ENCODE data around the gene CCND1. TPM values are rescaled to one million over a fixed set of nuclear protein-coding genes. Genes with fewer than 3 reads are reported as not detected.

CCND1 gene
- total RNA-seq, 4 donors from 2014 or later, result 108 to 259 (median 168) TPM

GRCh38 chr11:69614085-69614484 is 26.9 kb upstream of the CCND1 start:
- Histone ChIP-seq H3K27me3 (no peaks in the 10 kb centered on the region), H3K9me3 (peaks cover 0 to 18% (median 0%) of the 10 kb centered on the region in 4 donors), H3K4me3 (no peak overlapping the region), H3K27ac (no peak overlapping the region), H3K36me3 (no peaks in the 10 kb centered on the region), H3K4me1 (no peaks in the 10 kb centered on the region)
- WGBS, 2 donors, result 81 to 84% methylated on average over 8 of the region's 8 CpGs
- DNase-seq (ENCODE audit: low spot score in 2 of 2), result no peak
- TF ChIP-seq EP300 (IDR thresholded peaks at IDR 0.05) (no peak), CTCF (IDR thresholded peaks at IDR 0.05) (no peak)

GRCh38 chr11:69615545-69616278 is 25.2 kb upstream of the CCND1 start:
- no peaks in the 10 kb centered on the region for H3K36me3 ChIP-seq
- H3K4me3 ChIP-seq, result no peak overlapping the region
- TF ChIP-seq EP300 (IDR thresholded peaks at IDR 0.05), result no peak
- TF ChIP-seq CTCF (IDR thresholded peaks at IDR 0.05), result no peak
- TF ChIP-seq POLR2A (IDR thresholded peaks at IDR 0.05), result no peak
- H3K27me3 ChIP-seq, result no peaks in the 10 kb centered on the region
- whole genome bisulfite sequencing, 2 donors, result 89 to 90% methylated on average over 8 to 14 of the region's 16 CpGs
- peaks cover 0 to 2% (median 0%) of the 10 kb centered on the region in 4 donors for H3K9me3 ChIP-seq
- H3K4me1 ChIP-seq, result no peaks in the 10 kb centered on the region
- no peak for DNase-seq (ENCODE audit: low spot score in 2 of 2)
- no peak overlapping the region for H3K27ac ChIP-seq

GRCh38 chr11:69617220-69617619 is 23.7 kb upstream of the CCND1 start:
- Histone ChIP-seq H3K4me1 (no peaks in the 10 kb centered on the region), H3K4me3 (no peak overlapping the region), H3K27ac (no peak overlapping the region), H3K27me3 (no peaks in the 10 kb centered on the region), H3K36me3 (no peaks in the 10 kb centered on the region), H3K9me3 (no peaks in the 10 kb centered on the region)
- no peak for TF ChIP-seq EP300 (IDR thresholded peaks at IDR 0.05)
- no peak for TF ChIP-seq CTCF (IDR thresholded peaks at IDR 0.05)
- TF ChIP-seq POLR2A (IDR thresholded peaks at IDR 0.05), result no peak
- 86 to 95% methylated on average over 4 of the region's 4 CpGs for WGBS, 2 donors
- DNase-seq (ENCODE audit: low spot score in 2 of 2), result no peak

GRCh38 chr11:69617682-69618081 is 23.3 kb upstream of the CCND1 start:
- Histone ChIP-seq H3K27ac (no peak overlapping the region), H3K4me1 (no peaks in the 10 kb centered on the region), H3K27me3 (no peaks in the 10 kb centered on the region), H3K9me3 (no peaks in the 10 kb centered on the region), H3K4me3 (no peak overlapping the region), H3K36me3 (no peaks in the 10 kb centered on the region)
- no peak for DNase-seq (ENCODE audit: low spot score in 2 of 2)
- no peak for TF ChIP-seq EP300 (IDR thresholded peaks at IDR 0.05)
- TF ChIP-seq POLR2A (IDR thresholded peaks at IDR 0.05), result no peak
- no peak for TF ChIP-seq CTCF (IDR thresholded peaks at IDR 0.05)
- WGBS, 2 donors, result 68 to 73% methylated on average over 10 of the region's 10 CpGs

- no peak for DNase-seq (ENCODE audit: low spot score in 2 of 2)
- no peak overlapping the region for H3K4me3 ChIP-seq
- H3K36me3 ChIP-seq, result no peaks in the 10 kb centered on the region
- TF ChIP-seq CTCF (IDR thresholded peaks at IDR 0.05) (no peak), POLR2A (IDR thresholded peaks at IDR 0.05) (no peak), EP300 (IDR thresholded peaks at IDR 0.05) (no peak)
- H3K9me3 ChIP-seq, result no peaks in the 10 kb centered on the region
- no peaks in the 10 kb centered on the region for H3K27me3 ChIP-seq
- WGBS, 2 donors, result 87 to 88% methylated on average over 8 of the region's 8 CpGs
- no peaks in the 10 kb centered on the region for H3K4me1 ChIP-seq
- H3K27ac ChIP-seq, result no peak overlapping the region
These were observed 22.7 kb upstream of the CCND1 start for GRCh38 chr11:69618237-69618636.
